Prostate gland (tissue), 2 donors: ENCODE results near the gene PHACTR2.

Source experiments
- CTCF ChIP-seq, 4 experiments: fragments of 200-600 bp in 2 of 4; fragments of 450-650 bp in 2 of 4; sonication (generic) in 2 of 4; IDR thresholded peaks; 1 replicate in 3 of 4; 2 replicates in 1 of 4; pipeline ENCODE4 v1.5.1; 2016 to 2019; ENCODE audit warnings: antibody characterized with exemption in 4 of 4, mild to moderate bottlenecking in 2 of 4, moderate library complexity in 2 of 4
- POLR2A ChIP-seq: fragments of 450-650 bp; IDR thresholded peaks from one replicate; pipeline ENCODE4 v1.6.1; 2016; ENCODE audit warnings: antibody characterized with exemption, mild to moderate bottlenecking

GRCh38 chr6:143647191-143647590, 30.6 kb upstream of the PHACTR2 start:
- no peak for TF ChIP-seq CTCF (IDR thresholded peaks at IDR 0.05)
- no peak for TF ChIP-seq POLR2A
